GM18858 (cell line): ENCODE data around the gene CTSL.
"Not testable (repeated sequence)": the region's sequence is repeated elsewhere in the genome, so short reads cannot be mapped to it uniquely, and the experiment has no call there.

ENCODE experiments used
- ATAC-seq: cut with Tn5 transposase; IDR thresholded peaks from one replicate; pipeline ENCODE4 v1.9.1; 2021; ENCODE audit not compliant: unreplicated experiment

The CTSL gene

DNA sequence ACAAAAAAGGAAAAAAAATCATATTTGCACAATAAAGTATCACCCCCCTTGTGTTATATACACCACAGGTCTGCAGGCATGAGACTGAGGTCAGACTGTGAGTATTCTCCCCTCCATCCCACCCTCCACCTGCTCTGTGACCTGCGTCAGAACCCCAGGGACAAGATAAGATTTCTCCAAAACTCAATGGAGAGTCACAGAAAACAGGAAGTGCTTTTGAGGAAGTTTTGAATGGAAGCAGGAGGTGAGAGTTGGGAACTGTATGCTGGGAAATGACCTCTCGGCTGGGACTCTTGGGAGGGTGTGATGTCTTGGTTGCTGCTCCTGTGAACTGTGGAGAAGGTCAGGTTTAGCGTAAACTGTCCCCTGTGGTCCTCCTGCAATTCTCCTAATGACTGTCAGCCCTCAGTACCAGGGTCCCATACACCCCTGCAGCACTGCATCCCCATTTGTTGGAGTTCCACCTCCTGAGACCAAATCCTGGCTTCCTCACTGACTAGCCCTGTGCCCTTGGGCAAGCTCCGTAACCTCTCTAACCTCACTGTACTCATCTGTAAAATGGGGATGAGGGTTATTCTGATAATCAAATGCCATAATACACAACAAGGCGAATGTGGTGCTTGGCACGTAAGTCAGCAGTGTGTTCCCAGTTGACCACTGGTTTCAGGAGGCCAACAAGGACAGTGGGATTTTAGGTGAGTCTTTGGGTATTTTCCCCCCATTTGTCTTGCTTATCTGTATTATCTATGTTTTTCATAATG, 6.9 kb upstream of the CTSL start:
- no peak for ATAC-seq

DNA sequence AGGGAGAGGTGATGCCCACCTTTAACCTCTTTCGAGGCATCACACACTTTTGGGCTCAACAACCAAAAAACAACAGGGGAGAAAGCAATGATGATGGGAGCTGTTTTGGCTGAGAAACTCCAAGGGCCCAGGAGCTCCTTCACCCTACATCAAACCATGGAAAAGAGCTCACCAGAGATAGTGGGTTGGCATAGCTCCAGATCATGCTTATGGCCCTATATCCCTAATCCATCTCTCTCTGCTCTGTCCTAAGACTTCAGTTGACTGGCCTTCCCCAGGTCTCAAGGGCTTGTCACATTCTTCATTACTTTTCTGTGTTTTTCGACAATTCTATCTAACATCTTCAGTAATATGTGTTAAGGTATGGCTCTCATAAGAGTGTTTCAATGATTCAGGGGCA, 5.7 kb upstream of the CTSL start:
- ATAC-seq, result no peak

DNA sequence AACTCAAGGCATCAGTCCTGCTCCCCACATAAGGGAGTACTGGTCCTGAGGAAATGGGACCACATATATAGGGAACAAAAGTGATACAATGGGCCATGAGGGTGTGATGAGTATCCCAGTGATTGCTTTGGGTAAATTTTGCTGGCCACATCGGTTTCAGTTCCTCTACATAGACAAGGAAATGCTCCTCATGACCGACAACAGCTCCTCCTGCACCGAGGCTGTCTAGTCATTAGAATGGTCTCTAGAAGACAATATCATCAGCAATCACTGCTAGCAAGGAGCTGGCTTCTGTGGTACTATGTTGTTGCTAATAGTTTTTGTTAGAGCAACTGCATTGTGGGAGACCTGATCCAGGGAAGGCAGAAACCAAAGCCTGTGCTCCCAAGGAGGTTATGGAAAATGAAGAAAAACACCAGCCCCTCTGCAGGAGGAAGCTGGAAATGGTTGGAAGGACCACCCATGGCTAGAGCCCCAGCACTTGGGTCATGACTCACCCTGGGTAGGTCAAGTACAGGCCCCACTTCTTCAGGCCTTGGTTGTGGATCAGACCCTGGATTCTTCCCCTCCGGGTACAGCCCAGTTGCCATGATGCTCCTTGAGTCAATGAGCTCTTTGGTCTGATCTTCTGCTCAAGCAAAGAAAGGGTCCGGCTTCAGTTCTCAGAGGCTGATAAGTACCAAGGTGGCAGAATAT, 3.4 kb upstream of the CTSL start:
- no peak for ATAC-seq

DNA sequence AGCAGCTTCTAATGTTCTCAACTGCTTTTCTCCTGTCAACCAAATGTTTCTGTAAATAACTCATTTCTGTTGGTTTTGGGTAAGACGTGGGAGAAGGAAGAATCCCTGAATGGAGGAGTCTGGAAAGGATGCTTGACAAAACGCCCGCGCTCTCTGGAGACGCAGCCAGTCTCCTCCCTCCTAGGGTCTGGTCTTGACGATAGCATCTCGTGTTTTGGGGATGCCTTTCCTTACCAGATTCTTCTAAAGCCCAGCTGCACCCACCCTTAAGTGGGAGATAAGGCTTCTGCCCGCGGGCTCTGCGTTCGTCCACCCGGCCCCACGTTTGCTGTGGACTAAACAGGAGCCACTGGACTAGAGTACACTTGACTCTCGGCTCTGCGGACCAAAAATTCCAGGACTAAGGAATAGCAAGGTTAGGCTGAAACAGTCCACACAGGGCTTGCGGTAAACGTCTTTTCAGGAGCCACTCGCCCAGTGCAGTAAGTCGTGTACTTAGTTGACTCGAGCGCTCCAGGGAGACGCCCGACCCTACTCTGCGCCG, 491 bp upstream of the CTSL start:
- no peak for ATAC-seq

DNA sequence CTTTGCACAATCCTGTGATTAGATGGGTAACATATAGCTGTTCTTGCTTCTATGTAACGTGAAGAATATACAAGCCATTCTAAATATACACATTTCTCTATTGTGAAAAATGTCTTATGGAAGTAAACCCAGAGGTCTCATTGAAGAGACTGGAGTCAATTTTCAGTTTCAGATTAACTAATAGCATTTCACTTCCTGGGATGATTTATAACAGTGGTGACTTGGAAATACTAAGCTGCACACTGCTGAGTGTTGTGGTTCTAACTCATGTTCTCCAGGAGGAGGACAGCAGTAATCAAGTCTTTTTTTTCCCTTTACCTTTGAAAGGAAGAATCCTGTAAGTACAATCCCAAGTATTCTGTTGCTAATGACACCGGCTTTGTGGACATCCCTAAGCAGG, 3.3 kb downstream of the CTSL start:
- ATAC-seq, result no peak

DNA sequence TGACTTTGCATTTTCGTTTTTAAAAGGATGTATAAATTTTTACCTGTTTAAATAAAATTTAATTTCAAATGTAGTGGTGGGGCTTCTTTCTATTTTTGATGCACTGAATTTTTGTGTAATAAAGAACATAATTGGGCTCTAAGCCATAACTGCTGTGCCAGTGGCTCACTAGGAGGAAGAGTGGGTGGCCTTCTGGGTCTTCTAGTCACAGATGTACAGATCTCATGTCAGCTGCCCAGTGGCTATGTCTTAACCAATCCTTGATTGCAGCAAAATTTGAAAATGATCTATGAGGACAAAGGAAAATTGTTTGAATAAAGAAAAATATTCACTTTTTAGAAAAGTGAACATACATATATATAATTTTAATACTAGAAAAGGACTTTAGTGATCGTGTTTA, 5.4 kb downstream of the CTSL start:
- ATAC-seq, result no peak

DNA sequence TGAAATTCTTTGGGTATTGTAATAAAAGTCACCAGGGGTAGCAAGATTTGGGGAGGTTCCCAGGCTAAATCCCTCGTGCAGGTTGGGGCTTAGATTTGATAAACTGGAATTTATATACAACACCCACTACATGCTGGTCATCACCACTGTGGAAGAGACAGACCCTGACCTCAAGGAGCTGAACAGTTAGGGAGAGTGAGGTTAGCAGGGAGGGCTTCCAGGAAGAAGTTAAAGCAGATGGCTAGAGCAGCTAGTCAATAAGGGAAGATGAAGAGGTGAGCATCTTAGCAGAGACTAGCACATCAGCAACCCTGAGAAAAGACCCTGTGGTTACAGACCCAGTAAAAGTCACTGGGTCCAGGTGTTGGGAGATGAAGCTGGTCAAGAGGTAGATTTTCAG, 6.4 kb downstream of the CTSL start:
- no peak for ATAC-seq

DNA sequence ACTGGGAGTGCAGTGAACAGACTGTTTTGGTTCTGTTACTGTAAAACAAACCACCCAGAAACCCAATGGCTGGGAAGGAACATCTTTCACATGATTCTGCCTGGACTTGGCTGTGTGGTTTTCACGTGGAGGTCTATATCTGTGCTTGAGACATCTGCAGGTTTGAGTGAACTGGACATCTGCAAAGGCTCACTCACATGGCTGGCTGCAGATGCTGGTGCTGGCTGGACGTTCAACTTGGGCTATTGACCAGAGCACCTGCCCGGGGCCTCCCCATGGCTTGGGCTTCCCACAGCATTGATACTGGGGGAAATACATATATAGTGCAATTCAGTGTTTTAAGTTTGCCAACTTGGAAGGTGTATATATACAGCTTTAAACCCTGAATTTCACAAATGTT, 6.8 kb downstream of the CTSL start:
- no peak for ATAC-seq

DNA sequence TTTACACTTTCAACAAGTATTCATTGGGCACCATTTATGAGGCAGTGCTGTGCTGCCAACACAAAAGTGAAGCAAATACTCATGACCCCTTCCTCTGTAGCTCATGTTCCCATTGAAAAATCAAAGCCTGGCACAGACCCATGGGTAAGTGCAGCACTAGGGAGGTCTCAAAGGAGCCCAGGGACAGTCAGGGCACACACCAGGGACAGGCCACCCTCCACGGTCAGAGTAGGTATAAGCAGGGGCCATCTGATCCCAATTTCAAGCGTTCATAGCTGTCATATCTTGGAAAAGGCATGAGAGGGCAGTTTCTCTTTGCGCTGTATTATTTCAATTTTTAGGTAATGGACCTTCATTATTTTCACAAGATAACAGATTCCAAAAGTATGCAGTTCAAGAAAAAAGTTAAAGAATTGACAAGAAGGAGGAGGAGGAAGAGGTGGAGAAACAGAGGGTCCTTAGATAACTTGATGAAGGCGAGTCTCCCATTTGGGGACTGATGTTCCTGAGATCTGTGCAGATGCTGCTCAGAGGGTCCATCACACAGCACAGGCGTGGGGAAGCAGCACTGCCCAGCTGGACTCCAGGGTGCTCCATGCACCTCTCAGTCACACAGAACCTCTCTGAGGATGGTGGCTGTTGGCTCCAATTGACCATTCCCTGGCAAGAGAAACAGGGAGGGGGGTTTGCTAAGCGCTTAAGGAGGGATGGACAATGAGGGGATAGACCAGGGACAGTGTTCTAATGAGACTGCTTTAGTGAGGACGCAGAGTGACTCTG, 7.5 kb downstream of the CTSL start:
- ATAC-seq, result no peak

DNA sequence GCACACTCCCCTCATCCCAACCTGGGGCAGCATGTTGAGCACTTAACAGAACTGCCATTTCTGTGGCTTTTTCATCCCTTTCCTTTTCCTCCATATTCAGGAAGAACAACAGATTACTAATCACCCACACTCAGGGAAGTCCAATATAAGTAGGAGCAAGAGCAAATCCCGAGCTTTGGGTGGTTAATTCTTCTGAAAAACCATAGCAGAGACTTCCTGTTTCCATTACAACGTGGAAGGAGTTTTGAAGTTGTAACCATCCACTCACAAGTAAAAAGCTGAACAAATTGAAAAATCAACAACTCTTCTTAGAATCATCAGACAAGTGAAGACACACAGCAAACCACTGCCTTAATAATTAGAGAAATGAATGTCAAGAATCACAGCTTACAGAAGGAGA, 8.2 kb downstream of the CTSL start:
- ATAC-seq, result no peak

DNA sequence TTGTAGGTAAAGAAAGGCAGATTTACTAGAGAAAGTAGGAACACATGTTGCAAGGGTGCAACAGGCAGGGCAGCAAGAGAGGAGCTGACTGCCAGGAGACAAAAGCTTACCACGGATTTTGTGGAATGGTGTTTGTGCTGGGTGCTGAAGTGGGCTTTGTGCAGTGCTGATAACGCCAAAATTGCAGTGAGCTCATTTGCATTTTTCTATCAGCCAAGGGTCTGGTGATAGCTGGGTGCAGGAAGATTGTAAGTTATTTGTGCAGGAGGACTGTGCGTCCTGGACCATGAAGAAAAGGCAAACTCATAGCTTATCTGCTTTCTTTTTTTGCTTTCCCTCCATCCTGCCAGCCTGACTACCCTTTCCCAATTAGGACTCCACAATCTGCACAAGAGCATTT, 13.6 kb downstream of the CTSL start:
- no peak for ATAC-seq

DNA sequence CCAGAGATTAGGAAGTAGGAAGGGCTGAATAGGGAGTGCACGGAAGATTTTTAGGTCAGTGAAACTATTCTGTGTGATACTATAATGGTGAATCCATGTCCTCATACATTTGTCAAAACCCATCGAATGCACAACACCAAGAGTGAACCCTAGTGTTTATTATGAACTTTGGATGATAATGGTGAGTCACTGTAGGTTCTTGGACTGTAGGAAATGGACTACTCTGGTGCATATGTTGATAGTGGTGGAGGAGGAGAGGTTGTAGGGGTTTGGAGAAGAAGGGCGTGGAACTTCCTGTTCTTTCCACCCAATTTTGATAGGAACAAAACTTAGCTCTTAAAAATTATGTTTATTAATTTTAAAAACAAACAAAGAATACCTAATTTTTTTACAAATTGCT, 14.3 kb downstream of the CTSL start:
- ATAC-seq, result no peak

DNA sequence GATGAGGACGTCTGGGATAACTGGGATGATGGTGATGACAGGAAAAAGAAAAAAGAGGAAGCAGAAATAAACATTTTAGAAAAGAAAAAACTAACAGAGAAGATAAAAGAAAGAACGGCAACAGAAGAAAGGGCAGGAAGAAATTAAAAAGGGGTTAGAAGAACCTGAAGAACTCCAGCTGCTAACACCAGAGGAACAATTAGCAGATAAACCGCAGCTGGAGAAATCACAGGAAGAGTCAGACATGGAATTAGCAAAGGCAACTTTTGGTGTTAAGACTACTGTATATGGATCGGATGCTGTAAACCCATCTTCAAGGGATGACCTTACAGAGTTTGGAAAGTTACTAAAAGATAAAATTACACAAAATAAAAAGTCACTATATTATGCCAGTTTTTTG, 15.4 kb downstream of the CTSL start:
- no peak for ATAC-seq

DNA sequence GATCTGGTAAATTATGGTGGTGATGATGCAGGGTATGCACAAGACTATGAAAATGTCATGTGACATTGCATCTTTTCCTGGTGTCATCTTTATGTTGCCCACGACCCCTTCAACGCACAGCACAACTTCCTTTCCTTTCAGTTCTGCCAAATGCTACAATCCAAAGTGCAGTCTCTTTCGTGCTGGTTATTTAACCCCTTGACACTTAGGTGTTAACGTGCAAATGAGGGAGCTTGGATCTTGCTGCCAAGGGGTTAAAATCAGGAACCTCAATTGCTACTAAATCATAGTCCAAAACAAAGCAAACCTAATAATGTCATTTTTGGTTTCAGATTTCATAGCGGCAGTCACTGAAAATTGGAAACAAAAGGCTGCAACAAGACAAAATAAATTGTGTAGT, 16.0 kb downstream of the CTSL start:
- ATAC-seq, result no peak

DNA sequence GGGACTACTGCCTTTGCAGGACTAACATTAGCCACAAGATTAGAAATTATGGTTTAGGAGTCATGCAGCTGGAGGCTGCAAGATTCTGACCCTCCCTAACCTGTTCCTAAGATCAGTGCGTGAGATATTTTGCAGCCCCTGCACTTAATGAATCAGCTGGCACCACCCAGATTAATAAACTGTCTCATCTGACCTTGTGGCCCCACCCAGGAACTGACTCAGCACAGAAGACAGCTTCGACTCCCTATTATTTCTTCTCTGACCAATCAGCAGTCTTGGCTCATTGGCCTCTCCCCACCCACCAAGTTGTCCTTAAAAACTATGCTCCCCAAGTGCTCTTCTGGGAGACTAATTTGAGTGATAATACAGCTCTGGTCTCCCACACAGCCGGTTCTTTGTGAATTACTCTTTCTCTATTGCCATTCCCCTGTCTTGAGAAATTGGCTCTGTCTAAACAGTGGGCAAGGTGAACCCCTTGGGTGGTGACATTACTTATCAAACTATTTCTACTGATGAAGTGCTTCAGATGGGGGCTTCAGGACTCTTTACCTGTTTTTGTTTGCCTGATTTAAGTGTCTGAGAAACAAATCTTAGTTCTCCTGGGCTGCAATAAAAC, 17.0 kb downstream of the CTSL start:
- ATAC-seq, result no peak

DNA sequence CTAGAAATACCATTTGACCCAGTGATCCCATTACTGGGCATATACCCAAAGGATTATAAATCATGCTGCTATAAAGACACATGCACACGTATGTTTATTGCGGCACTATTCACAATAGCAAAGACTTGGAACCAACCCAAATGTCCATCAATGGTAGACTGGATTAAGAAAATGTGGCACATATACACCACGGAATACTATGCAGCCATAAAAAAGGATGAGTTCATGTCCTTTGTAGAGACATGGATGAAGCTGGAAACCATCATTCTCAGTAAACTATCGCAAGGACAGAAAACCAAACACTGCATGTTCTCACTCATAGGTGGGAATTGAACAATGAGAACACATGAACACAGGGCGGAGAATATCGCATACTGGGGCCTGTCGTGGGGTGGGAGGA, 18.3 kb downstream of the CTSL start:
- not testable (repeated sequence) for ATAC-seq

DNA sequence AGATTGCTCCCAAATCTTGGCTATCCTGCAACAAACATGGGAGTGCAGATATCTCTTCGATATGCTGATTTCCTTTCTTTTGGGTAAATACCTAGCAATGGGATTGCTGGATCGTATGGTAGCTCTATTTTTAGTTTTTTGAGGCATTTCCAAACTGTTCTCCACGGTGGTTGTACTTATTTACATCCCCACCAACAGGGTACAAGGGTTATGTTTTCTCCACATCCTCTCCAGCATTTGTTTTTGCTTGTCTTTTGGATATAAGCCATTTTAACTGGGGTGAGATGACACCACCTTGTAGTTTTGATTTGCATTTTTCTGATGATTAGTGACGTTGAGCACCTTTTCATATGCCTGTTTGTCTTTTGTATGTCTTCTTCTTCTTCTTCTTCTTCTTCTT, 20.3 kb downstream of the CTSL start:
- no peak for ATAC-seq

DNA sequence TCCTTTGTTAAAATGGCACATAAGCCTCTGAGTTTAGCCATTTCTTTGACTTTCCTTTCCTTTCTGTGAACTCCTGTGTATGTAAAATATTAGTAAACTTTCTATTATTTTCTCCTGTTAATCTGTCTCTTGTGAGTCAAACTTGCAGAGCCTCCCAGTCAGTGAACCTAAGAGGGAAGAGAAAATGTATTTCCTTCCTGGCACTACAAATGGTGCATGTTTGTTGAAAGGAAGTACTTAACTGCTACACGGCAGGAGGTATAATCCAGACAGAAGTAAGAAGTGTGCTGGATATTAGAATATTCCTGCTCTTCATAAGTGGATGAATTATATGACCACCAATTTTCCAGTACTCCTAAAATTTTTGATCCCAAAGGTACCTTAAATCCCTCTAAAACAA, 23.0 kb downstream of the CTSL start:
- no peak for ATAC-seq

DNA sequence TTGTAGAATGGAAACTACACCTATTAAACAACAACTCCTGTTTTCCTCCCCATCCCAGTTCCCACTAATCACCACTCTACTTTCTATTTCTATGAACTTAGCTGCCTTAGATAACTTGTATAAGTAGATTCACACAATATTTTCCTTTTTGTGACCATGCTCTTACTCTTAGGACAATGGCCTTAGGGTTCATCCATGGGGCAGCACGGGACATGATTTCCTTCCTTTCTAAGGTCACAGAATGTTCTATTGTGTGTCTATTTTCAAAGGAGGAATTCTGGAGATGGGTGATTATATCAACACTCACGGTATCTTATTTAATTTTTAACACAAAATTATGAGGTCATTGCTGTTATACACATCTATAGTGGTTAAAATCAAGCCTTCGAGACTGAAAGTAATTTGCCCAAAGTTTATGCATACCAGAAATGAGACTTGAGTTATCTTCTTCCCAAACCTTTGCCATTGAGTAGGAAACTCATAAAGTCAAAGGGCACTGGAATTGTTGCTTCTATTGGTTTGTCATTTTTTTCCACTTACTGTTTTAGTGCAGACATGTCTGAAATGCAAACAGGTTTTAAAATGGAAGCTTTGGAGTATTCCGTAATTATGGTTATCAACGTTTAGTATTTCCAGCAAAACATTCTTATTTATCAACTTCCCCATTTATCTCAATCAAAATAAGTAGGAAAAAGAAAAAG, 23.6 kb downstream of the CTSL start:
- no peak for ATAC-seq

DNA sequence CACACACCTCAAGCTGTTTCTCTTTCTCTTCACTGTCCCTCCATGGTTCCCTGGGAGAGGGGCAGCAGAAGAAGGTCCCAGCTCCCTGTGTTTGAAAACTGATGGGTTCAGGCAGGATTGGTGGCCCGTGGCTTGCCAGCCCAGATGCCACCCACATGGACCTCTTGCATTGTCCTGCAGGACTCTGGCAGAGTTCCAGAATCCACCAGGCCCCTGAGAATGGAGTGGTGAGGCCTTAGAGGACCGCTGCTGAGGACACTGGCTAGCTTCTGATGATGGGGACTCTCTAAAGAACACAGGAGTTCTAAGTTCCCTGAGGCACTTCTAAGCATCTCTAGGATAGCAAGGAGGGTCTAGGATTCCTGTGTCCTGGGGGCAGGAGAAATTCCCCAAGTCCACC, 24.8 kb downstream of the CTSL start:
- no peak for ATAC-seq

DNA sequence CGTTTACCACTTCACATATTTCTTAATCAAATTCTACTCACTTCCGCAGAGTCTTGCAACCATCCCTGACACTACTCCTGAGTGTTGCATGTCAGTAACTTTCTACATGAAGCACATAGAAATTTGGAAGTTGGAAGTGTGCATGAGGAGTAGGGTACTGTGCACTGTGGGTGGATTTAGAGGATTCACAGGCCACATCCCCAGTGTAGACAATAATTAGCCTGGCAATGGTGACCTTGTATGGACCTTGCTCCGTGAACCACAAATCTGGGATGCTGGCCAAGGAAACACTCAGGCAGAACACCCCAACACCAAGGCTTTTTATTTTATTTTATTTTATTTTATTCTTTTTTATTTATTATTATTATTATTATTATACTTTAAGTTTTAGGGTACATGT, 25.5 kb downstream of the CTSL start:
- ATAC-seq, result no peak
